Measurements from ENCODE around the gene ADAMTS19. TPM values are rescaled to one million over a fixed set of nuclear protein-coding genes. Genes with fewer than 3 reads are reported as not detected.
"Not testable (repeated sequence)": the region's sequence is repeated elsewhere in the genome, so short reads cannot be mapped to it uniquely, and the experiment has no call there.

Gene ADAMTS19
- total and polyA plus RNA-seq, 9 donors: 0.18 to 23.5 (median 2.2) TPM

- no peaks in the 10 kb centered on the region for H3K27me3 ChIP-seq
- H3K9me3 ChIP-seq: no peaks in the 10 kb centered on the region
- intact Hi-C loops (cut with DNase I): no loop called here
- H3K36me3 ChIP-seq: no peaks in the 10 kb centered on the region
- 60 to 74% (median 67%) methylated on average over 1 of the region's 1 CpG for WGBS, 3 donors
- no peak overlapping the region for H3K4me3 ChIP-seq
- DNase-seq: no peak
- H3K27ac ChIP-seq: no peak overlapping the region
- H3K4me1 ChIP-seq (ENCODE audit: insufficient read depth): no peaks in the 10 kb centered on the region
- TF ChIP-seq, protein P1, sequence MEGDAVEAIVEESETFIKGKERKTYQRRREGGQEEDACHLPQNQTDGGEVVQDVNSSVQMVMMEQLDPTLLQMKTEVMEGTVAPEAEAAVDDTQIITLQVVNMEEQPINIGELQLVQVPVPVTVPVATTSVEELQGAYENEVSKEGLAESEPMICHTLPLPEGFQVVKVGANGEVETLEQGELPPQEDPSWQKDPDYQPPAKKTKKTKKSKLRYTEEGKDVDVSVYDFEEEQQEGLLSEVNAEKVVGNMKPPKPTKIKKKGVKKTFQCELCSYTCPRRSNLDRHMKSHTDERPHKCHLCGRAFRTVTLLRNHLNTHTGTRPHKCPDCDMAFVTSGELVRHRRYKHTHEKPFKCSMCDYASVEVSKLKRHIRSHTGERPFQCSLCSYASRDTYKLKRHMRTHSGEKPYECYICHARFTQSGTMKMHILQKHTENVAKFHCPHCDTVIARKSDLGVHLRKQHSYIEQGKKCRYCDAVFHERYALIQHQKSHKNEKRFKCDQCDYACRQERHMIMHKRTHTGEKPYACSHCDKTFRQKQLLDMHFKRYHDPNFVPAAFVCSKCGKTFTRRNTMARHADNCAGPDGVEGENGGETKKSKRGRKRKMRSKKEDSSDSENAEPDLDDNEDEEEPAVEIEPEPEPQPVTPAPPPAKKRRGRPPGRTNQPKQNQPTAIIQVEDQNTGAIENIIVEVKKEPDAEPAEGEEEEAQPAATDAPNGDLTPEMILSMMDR (IDR thresholded peaks at IDR 0.05): no peak
- TF ChIP-seq EP300 (IDR thresholded peaks at IDR 0.05) (no peak), POLR2A (IDR thresholded peaks at IDR 0.05) (no peak)
Observed at GRCh38 chr5:129629575-129629974, 169.5 kb downstream of the ADAMTS19 start.

GRCh38 chr5:129630101-129630500 is 170.0 kb downstream of the ADAMTS19 start:
- no peaks in the 10 kb centered on the region for H3K4me1 ChIP-seq (ENCODE audit: insufficient read depth)
- H3K4me3 ChIP-seq: no peak overlapping the region
- intact Hi-C loops (cut with DNase I): no loop called here
- no peaks in the 10 kb centered on the region for H3K36me3 ChIP-seq
- H3K27ac ChIP-seq: no peak overlapping the region
- TF ChIP-seq, protein P1 (IDR thresholded peaks at IDR 0.05): no peak
- no peak for TF ChIP-seq POLR2A (IDR thresholded peaks at IDR 0.05)
- TF ChIP-seq EP300 (IDR thresholded peaks at IDR 0.05): no peak
- no peak for DNase-seq
- no peaks in the 10 kb centered on the region for H3K9me3 ChIP-seq
- H3K27me3 ChIP-seq: no peaks in the 10 kb centered on the region
- 79 to 82% (median 80%) methylated on average over 2 of the region's 2 CpGs for WGBS, 3 donors

DNA sequence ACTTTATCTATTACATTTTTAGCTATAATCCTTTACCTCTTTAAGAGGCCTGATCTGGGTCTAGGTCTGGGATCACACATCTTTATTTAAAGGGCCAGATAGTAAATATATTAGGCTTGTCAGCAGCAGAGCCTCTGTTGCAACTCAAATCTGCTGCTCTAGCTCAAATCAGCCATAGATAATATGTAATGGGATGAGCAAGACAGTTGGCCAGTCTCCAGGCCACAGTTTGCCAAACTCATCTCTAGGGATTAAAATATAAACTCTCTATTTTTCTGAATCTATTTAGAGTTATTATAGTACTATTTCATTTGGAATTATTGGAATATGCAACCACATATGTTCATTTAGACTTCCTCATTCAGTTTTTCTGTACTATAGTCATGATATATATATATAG is 171.9 kb downstream of the ADAMTS19 start:
- no peaks in the 10 kb centered on the region for H3K4me1 ChIP-seq (ENCODE audit: insufficient read depth)
- DNase-seq: no peak
- no peak overlapping the region for H3K4me3 ChIP-seq
- H3K27ac ChIP-seq: no peak overlapping the region
- H3K9me3 ChIP-seq: no peaks in the 10 kb centered on the region
- intact Hi-C loops (cut with DNase I): no loop called here
- H3K27me3 ChIP-seq: no peaks in the 10 kb centered on the region
- no peak for TF ChIP-seq EP300 (IDR thresholded peaks at IDR 0.05)
- TF ChIP-seq POLR2A (IDR thresholded peaks at IDR 0.05): no peak
- TF ChIP-seq, protein P1 (IDR thresholded peaks at IDR 0.05): no peak
- H3K36me3 ChIP-seq: no peaks in the 10 kb centered on the region

- 92 to 95% (median 94%) methylated on average over 11 of the region's 11 CpGs for WGBS, 3 donors
- DNase-seq, H3K27ac ChIP-seq: not testable (repeated sequence)
Observed at GRCh38 chr5:129637501-129637900, 177.4 kb downstream of the ADAMTS19 start.

DNA sequence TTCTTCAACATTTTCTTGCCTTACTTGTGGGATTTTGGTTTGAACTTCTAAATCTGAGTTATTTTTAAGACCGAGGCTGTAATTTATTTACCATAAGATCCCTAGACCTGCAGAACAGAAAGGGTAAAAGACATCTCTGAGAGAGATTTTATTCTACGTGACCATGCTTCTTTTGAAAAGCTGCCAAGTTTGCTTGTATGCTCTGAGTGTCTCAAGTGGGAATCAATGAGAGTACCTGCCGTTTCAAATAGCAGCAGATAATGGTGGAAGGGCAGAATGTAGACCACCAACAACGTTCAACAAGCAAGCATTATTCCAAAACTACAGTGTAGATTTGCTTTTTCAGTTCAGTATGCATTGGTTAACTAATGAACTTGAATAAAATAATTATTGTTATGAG is 179.2 kb downstream of the ADAMTS19 start:
- no peaks in the 10 kb centered on the region for H3K9me3 ChIP-seq
- no peaks in the 10 kb centered on the region for H3K36me3 ChIP-seq
- no peak for TF ChIP-seq EP300 (IDR thresholded peaks at IDR 0.05)
- TF ChIP-seq, protein P1 (IDR thresholded peaks at IDR 0.05): no peak
- TF ChIP-seq POLR2A (IDR thresholded peaks at IDR 0.05): no peak
- intact Hi-C loops (cut with DNase I): no loop called here
- DNase-seq: no peak
- H3K4me1 ChIP-seq (ENCODE audit: insufficient read depth): no peaks in the 10 kb centered on the region
- H3K4me3 ChIP-seq: no peak overlapping the region
- no peak overlapping the region for H3K27ac ChIP-seq
- 39 to 60% (median 44%) methylated on average over 4 of the region's 4 CpGs for WGBS, 3 donors
- H3K27me3 ChIP-seq: no peaks in the 10 kb centered on the region

More at GRCh38 chr5:129637501-129637900, 177.4 kb downstream of the ADAMTS19 start:
- H3K4me3 ChIP-seq; H3K27me3 ChIP-seq; H3K36me3 ChIP-seq; intact Hi-C loops (cut with DNase I); H3K4me1 ChIP-seq (ENCODE audit: insufficient read depth); H3K9me3 ChIP-seq: not testable (repeated sequence)

Data from ovary (tissue), 9 donors.